CD4-positive, alpha-beta T cell treated with Interleukin-4 for 1 hour (primary cell): ENCODE measurements around the gene REXO4.
"Not testable (repeated sequence)": the region's sequence is repeated elsewhere in the genome, so short reads cannot be mapped to it uniquely, and the experiment has no call there.

ENCODE experiments used
- DNase-seq, 2 donors: peaks; one replicate each; pipeline ENCODE4 v3.0.0-alpha.2; 2020 to 2022

Gene REXO4

DNA sequence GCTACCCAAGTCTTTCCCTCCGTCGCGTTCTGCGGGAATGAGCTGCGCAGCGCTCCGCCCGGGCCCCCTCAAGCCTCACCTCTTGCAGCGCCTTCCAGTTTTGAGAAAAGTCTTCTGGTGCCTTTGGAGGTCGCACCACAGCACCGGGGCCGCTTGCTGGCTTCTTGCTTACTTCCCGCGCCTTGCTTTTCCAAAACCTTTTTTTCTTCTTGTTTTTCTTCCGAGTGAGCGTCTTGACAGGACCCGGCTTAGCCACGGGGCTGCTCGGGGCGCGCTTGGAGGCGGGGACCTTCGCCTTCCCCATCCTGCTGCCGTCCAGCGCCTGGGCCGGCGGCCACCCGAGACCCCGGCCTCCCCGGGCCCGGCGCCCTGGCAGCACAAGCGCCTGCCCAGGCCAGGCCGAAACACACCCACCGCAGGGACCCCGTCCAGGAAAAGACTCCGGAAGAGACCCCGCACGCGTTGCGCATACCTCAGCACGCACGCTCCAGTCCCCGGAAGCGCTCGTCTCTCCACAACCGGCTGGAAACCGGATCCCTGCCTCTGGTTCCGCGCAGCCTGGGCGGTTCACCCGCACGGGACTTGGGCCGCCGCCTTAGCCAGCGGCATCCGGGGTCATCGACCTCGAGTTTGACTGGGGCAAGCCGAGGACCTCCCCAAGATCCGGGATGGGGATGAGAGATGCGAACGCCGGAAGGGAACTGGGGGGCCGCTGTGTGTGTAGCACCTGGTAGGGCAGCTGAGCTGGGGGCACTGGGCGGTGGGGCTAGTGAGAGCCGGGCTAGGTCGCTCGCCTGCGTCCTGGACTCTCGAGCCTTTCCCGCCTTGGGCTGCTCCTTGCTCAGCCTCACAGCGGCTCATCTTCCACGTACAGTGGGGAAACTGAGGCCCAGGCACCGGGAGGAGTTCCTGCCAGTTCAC lies at the start of gene REXO4:
REXO4 (minus strand) TSS at position 470 of the 921 bp plus-strand sequence; CDS start at position 304, 166 bp downstream.
- DNase-seq: peak; percentile 85 to 87

DNA sequence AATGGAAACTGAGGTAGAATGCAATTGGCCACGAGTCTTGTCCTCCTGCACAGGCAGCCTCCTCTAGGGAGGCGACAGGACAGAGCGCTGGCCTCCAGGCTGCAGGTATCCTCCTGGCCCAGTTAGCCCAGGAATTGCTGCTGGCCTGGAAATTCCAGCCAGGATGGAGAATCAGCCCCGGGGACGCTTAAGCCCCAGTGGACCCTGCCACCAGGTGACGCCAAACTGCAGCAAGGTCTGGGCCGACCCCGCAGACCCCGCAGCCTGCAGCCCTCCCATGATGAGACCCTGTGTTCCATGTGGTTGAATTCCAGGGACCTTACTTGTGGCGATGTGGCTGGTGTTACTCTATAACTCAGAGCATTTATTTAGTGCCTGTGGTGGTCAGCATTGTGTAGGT lies 49.3 kb upstream of the REXO4 start:
- DNase-seq: no peak

- DNase-seq: no peak
Measured at GRCh38 chr9:133465984-133466383, 48.2 kb upstream of the REXO4 start.

DNA sequence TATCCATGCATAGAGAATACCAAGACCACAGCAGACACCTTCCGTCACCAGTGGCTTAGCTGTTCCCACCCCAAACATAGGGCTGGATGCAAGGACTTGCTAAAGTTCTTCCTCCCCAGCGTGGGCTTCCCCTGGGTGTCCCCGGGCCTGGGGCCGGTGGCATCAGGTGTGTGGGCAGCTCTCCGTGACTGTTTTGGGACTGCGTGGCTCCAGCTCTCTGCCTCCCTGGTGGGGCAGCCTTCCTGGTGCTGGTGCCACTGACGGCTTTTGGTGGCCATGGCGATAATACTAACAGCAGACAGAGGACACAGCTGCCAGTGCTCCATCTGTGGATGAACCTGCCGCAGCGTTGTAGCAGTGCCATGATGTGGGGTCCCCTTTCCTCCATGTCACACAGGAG lies 46.8 kb upstream of the REXO4 start:
- DNase-seq: no peak

GRCh38 chr9:133463864-133464615 lies 46.2 kb upstream of the REXO4 start:
- DNase-seq: no peak

DNA sequence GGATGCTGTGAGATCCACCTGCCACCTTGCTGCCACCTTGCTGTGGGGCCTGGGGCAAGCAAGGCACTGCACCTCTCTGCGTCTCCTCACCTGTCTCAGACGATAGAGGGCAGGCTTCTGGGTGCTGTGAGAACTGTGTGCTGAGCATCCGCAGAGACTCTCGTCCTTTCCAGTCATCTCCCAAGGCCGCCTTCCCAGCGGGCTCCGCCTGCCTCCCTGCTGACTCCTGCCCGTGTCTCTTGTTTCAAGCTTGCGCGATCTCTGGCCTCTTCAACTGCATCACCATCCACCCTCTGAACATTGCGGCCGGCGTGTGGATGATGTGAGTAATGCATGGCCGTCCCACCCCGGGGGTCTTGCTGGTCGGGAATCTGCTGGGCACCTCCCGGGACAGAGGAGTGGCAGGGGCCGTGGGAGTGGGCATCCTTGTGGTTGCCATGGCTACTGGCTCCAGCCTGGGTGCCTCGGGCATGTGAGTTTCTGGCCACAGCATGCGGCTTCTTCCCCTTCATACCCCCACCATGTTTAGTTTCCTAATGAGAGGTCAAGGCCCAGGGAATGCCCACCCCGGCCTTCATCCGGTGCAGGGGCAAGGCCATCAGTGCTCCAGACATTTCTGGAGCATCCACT lies 45.5 kb upstream of the REXO4 start:
- DNase-seq: peak in 1 of 2 donors; percentile 24

- DNase-seq: no peak
Measured at GRCh38 chr9:133461975-133462374, 44.2 kb upstream of the REXO4 start.

- peak in 1 of 2 donors; percentile 79 for DNase-seq
Measured at GRCh38 chr9:133460405-133461175, 42.8 kb upstream of the REXO4 start.

GRCh38 chr9:133459476-133460404 lies 41.9 kb upstream of the REXO4 start, which contains the start of gene CACFD1:
CACFD1 (plus strand) TSS chr9:133459978; CDS start chr9:133460067, 89 bp downstream.
- peak; percentile 93 for DNase-seq

DNA sequence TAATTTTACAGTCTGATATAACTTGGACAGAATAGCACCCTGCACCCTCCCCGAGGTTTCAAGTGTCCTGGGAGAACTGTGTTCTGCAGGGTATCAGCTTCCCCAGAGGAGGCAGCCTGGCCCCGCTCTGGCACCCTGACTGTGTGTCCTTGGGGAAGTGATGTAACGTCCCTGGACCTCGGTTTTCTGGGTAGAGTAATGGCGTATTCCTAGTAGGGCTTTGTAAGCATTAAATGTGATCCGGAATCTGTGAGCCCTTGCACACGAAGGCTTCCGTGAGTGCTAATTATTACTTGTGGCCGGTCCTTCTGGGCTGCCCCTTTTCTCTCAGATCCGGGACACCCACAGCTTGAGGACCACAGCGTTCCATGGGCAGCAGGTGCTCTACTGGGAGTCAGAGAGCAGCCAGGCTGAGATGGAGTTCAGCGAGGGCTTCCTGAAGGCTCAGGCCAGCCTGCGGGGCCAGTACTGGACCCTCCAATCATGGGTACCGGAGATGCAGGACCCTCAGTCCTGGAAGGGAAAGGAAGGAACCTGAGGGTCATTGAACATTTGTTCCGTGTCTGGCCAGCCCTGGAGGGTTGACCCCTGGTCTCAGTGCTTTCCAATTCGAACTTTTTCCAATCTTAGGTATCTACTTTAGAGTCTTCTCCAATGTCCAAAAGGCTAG lies 41.0 kb upstream of the REXO4 start:
- peak in 1 of 2 donors; percentile 32 for DNase-seq

GRCh38 chr9:133457748-133458147 lies 39.9 kb upstream of the REXO4 start:
- DNase-seq: no peak

DNA sequence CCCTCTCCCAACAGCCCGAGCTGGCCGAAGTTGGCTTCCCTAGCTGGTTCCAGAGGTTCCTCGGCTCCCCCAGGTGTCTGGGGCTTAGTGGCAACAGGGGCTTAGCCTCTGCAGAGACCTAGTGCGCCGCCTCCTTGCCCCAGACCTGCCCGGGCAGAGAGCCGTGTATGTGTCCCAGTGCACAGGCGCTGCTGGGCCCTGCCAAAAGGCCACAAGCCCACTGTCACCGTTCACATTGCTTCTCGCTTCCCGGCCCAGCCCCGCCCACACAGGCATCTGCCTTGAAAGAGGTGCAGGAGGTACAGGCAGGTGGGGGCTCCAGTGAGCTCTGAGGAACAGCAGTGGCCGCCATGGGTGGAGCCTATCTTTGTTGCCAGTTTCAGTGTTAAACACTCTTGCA lies 39.4 kb upstream of the REXO4 start:
- DNase-seq: no peak

GRCh38 chr9:133456409-133456808 lies 38.6 kb upstream of the REXO4 start:
- no peak for DNase-seq

GRCh38 chr9:133455936-133456335 lies 38.1 kb upstream of the REXO4 start:
- DNase-seq: no peak

GRCh38 chr9:133454943-133455673 lies 37.3 kb upstream of the REXO4 start:
- DNase-seq: no peak

- no peak for DNase-seq
Measured at GRCh38 chr9:133454325-133454724, 36.5 kb upstream of the REXO4 start.

- no peak for DNase-seq
Measured at GRCh38 chr9:133453651-133454050, 35.8 kb upstream of the REXO4 start.

DNA sequence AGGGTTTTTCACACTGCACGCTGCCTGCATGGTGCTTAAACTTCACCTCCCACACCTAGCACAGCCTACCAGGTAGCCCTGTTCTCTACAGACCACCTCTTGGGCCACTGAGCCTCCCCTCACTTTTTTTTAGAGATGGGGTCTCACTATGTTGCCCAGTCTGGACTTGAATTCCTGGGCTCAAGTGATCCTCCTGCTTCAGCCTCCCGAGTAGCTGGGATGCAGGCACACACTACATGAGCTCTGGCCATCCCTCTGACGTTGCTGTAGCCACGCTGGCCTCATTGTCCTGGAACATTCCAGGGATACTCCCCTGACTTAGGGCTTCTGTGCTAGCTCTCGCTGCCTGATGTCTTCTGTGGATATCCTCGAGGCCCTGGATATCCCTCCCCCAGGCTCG lies 34.8 kb upstream of the REXO4 start:
- no peak for DNase-seq

GRCh38 chr9:133451865-133452264 lies 34.1 kb upstream of the REXO4 start:
- DNase-seq: not testable (repeated sequence)

GRCh38 chr9:133449760-133450159 lies 31.9 kb upstream of the REXO4 start:
- no peak for DNase-seq
